Measurements from ENCODE around the gene CTIF. TPM values are rescaled to one million over a fixed set of nuclear protein-coding genes. Genes with fewer than 3 reads are reported as not detected.

The CTIF gene
- total and polyA plus RNA-seq, 5 donors from 2014 or later: 0.23 to 1.8 TPM; not detected in 3

- H3K9me3 ChIP-seq (ENCODE audit: control insufficient read depth in 2 of 2, low read length in 2 of 2): peaks cover 5 to 6% of the 10 kb centered on the region in 2 experiments
- Mint-ChIP-seq H3K36me3 (no peaks in the 10 kb centered on the region), H3K27me3 (peaks cover 4% of the 10 kb centered on the region), H3K4me3 (no peak overlapping the region), H3K4me1 (peaks cover 0 to 11% (median 7%) of the 10 kb centered on the region in 4 donors), H3K27ac (no peak overlapping the region), H3K9me3 (peaks cover 0 to 13% (median 5%) of the 10 kb centered on the region in 7 donors)
- H3K4me1 ChIP-seq (ENCODE audit: control insufficient read depth, insufficient read depth, low read length, poor library complexity, severe bottlenecking): no peaks in the 10 kb centered on the region
- ATAC-seq (ENCODE audit: low read depth in 2 of 2) (no peak), DNase-seq (no peak)
- H3K27me3 ChIP-seq (ENCODE audit: control insufficient read depth, insufficient read depth, low read length): no peaks in the 10 kb centered on the region
- no peak overlapping the region for H3K4me3 ChIP-seq (ENCODE audit: low read depth, low read length)
- H3K36me3 ChIP-seq (ENCODE audit: control insufficient read depth, insufficient read depth, low read length): peaks cover 1% of the 10 kb centered on the region
- H3K27ac ChIP-seq (ENCODE audit: insufficient read depth, low read length, poor library complexity, severe bottlenecking): no peak overlapping the region
Observed at GRCh38 chr18:48899558-48900174, 360.8 kb downstream of the CTIF start.

- no peaks in the 10 kb centered on the region for H3K4me1 ChIP-seq (ENCODE audit: control insufficient read depth, insufficient read depth, low read length, poor library complexity, severe bottlenecking)
- DNase-seq (no peak), ATAC-seq (ENCODE audit: low read depth in 2 of 2) (no peak)
- peaks cover 4% of the 10 kb centered on the region for H3K27me3 Mint-ChIP-seq
- no peaks in the 10 kb centered on the region for H3K27me3 ChIP-seq (ENCODE audit: control insufficient read depth, insufficient read depth, low read length)
- no peak overlapping the region for H3K27ac ChIP-seq (ENCODE audit: insufficient read depth, low read length, poor library complexity, severe bottlenecking)
- H3K27ac Mint-ChIP-seq: no peak overlapping the region
- peaks cover 2% of the 10 kb centered on the region for H3K36me3 ChIP-seq (ENCODE audit: control insufficient read depth, insufficient read depth, low read length)
- no peak overlapping the region for H3K4me3 ChIP-seq (ENCODE audit: low read depth, low read length)
- no peaks in the 10 kb centered on the region for H3K36me3 Mint-ChIP-seq
- no peak overlapping the region for H3K4me3 Mint-ChIP-seq
- H3K4me1 Mint-ChIP-seq: peaks cover 0 to 8% (median 6%) of the 10 kb centered on the region in 4 donors
- peaks cover 9% of the 10 kb centered on the region in 2 experiments for H3K9me3 ChIP-seq (ENCODE audit: control insufficient read depth in 2 of 2, low read length in 2 of 2)
- peaks cover 0 to 18% (median 5%) of the 10 kb centered on the region in 7 donors for H3K9me3 Mint-ChIP-seq
Observed at GRCh38 chr18:48900469-48900868, 361.6 kb downstream of the CTIF start.

DNA sequence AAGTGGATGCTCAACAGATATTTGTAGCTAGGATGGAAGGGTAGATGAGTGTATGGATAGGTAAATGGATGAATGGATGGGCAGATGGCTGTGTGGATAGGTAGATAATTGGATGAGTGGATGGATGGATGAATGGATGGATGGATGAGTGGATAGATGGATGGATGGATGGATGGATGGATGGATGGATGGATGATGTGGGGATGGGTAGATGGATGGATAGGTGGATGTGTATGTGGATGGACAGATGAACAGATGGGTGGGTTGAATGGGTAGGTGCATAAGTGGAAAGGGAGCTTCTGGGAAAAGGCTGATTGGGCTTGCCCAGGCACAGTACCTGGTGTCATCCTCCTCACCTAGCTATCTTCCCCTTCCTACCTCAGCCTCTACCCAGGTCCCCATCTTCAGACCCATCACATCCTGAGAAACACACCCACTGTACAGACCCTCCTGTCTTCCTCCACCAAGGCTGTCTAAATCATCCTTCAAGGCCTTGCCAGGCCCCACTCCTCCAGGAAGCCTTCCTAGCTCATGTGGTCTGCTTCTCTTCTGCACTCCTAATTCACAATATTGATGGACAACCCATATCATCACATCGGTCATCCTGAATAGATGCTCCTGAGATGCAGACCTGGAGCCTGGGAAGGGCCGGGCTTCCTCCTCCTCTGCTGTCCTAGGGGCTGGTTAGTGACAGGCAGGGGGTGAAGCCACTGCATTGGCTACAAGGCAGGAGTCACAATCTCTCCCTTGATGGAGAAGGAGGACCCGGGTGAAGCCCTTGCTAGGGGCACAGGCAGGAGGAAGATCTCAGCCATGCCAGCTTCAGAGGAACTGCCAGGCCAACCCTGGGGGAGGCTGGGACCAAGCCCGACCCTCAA lies 362.6 kb downstream of the CTIF start:
- Mint-ChIP-seq H3K27me3 (peaks cover 4% of the 10 kb centered on the region), H3K4me3 (no peak overlapping the region), H3K9me3 (peaks cover 0 to 19% (median 5%) of the 10 kb centered on the region in 7 donors), H3K4me1 (peaks cover 0 to 6% (median 3%) of the 10 kb centered on the region in 4 donors), H3K27ac (no peak overlapping the region), H3K36me3 (no peaks in the 10 kb centered on the region)
- DNase-seq (no peak), ATAC-seq (ENCODE audit: low read depth in 2 of 2) (no peak)
- H3K27me3 ChIP-seq (ENCODE audit: control insufficient read depth, insufficient read depth, low read length): no peaks in the 10 kb centered on the region
- no peak overlapping the region for H3K4me3 ChIP-seq (ENCODE audit: low read depth, low read length)
- peaks cover 2% of the 10 kb centered on the region for H3K36me3 ChIP-seq (ENCODE audit: control insufficient read depth, insufficient read depth, low read length)
- H3K4me1 ChIP-seq (ENCODE audit: control insufficient read depth, insufficient read depth, low read length, poor library complexity, severe bottlenecking): no peaks in the 10 kb centered on the region
- peaks cover 9% of the 10 kb centered on the region in 2 experiments for H3K9me3 ChIP-seq (ENCODE audit: control insufficient read depth in 2 of 2, low read length in 2 of 2)
- no peak overlapping the region for H3K27ac ChIP-seq (ENCODE audit: insufficient read depth, low read length, poor library complexity, severe bottlenecking)

DNA sequence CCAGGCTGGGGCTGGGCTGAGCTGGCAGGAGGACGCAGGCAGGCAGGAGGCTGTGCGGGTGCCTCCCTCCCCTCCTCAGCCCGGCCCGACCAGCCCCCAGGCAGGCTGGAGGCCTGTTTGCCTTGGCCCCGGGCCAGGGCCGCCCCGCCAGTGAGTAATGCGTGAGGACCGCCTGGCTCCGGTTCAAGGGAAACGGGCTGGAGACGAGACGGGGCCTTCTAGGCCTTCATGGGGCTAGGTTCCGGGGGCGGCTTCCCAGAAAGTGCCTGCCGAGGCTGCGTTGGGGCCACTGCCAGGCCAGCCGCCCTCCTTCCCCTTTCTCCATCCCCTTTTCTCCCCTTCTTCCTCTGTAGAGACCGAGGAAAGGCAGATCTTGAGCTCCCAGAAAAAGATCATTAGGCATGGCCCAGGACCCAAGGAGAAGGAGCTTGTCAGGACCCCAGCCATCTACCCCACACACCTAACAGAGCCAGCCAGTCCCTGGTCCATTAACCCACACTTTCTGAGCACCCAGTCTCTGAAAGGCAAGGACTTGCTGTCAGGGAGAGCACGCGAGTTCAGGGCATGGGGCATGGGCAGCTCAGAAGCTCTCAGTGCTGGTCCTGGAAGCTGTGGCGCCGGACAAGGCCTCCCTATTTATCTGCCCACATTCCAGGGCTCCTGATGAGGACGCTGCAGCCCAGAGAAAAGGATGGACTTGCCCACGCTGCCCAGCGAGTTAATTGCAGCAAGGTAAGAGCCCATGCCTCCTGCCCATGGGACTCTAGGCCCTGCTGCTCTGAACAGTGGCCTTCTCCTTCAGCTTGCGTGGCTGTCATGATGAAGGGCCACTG lies 363.4 kb downstream of the CTIF start:
- Histone ChIP-seq H3K27ac (ENCODE audit: insufficient read depth, low read length, poor library complexity, severe bottlenecking) (no peak overlapping the region), H3K4me1 (ENCODE audit: control insufficient read depth, insufficient read depth, low read length, poor library complexity, severe bottlenecking) (no peaks in the 10 kb centered on the region), H3K4me3 (ENCODE audit: low read depth, low read length) (no peak overlapping the region), H3K27me3 (ENCODE audit: control insufficient read depth, insufficient read depth, low read length) (no peaks in the 10 kb centered on the region), H3K36me3 (ENCODE audit: control insufficient read depth, insufficient read depth, low read length) (peaks cover 2% of the 10 kb centered on the region), H3K9me3 (ENCODE audit: control insufficient read depth in 2 of 2, low read length in 2 of 2) (peaks cover 9% of the 10 kb centered on the region in 2 experiments)
- Mint-ChIP-seq H3K4me3 (no peak overlapping the region), H3K9me3 (peaks cover 0 to 19% (median 5%) of the 10 kb centered on the region in 7 donors), H3K27me3 (peaks cover 4% of the 10 kb centered on the region), H3K36me3 (no peaks in the 10 kb centered on the region), H3K4me1 (peaks cover 0 to 6% (median 3%) of the 10 kb centered on the region in 4 donors), H3K27ac (no peak overlapping the region)
- DNase-seq: no peak
- no peak for ATAC-seq (ENCODE audit: low read depth in 2 of 2)

DNA sequence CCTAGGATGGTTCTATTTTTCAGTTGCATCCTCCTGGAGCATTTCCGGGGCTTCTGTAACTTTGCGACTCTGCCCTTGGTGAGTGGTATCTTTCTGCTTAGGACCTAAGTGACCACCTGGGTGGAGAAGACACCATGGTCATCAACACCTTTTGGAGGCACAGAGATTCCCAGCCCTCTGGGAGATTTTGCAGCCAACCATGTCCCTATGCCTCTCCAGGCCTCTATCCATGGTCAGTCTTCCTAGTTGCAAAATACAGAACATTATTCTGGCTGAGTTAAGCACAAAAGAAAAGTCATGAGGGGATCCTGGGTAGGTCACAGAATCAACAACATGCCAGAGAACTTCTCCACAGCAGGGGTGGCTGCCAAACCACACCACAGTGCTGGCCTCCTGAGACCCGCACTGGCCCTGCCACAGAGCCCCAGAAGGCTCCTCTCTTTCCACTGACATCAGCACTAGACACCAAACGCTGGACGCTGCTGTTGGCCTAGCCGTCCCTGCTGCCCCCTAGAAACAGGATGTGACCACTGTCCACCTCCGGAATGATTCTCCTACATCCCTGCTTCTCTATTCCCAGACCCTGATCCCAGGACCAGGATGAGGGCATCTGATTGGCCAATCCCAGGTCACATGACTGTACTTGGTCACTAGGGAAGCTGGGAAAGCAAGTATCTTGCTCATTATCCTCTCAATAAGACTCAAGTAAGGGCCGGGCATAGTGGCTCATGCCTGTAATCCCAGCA lies 364.2 kb downstream of the CTIF start:
- Histone ChIP-seq H3K9me3 (ENCODE audit: control insufficient read depth in 2 of 2, low read length in 2 of 2) (peaks cover 9% of the 10 kb centered on the region in 2 experiments), H3K27me3 (ENCODE audit: control insufficient read depth, insufficient read depth, low read length) (no peaks in the 10 kb centered on the region), H3K27ac (ENCODE audit: insufficient read depth, low read length, poor library complexity, severe bottlenecking) (no peak overlapping the region), H3K4me1 (ENCODE audit: control insufficient read depth, insufficient read depth, low read length, poor library complexity, severe bottlenecking) (no peaks in the 10 kb centered on the region), H3K4me3 (ENCODE audit: low read depth, low read length) (no peak overlapping the region), H3K36me3 (ENCODE audit: control insufficient read depth, insufficient read depth, low read length) (peaks cover 2% of the 10 kb centered on the region)
- Mint-ChIP-seq H3K27ac (no peak overlapping the region), H3K4me1 (peaks cover 0 to 6% (median 3%) of the 10 kb centered on the region in 4 donors), H3K4me3 (no peak overlapping the region), H3K9me3 (peaks cover 0 to 19% (median 5%) of the 10 kb centered on the region in 7 donors), H3K27me3 (peaks cover 4% of the 10 kb centered on the region), H3K36me3 (no peaks in the 10 kb centered on the region)
- DNase-seq (no peak), ATAC-seq (ENCODE audit: low read depth in 2 of 2) (no peak)

DNA sequence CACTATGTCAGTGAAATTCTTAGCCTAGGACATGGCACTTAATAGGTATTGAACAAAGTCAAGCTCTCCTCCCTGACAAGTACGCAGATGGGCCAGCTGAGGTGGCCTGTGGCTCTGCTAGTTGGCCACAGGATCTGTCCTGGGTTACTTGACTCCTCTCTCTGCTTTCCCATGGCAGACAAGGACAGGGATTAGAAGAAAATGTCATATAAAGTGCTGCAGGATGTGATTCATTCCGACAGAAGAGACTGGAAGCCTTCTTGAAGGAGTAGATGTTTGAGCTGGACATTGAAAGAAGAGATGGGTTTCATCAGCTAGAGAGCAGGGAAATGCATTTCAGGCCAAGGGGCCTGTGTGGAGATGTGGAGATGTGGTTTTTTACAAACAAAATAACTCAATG lies 365.3 kb downstream of the CTIF start:
- no peaks in the 10 kb centered on the region for H3K27me3 ChIP-seq (ENCODE audit: control insufficient read depth, insufficient read depth, low read length)
- Mint-ChIP-seq H3K36me3 (no peaks in the 10 kb centered on the region), H3K4me3 (no peak overlapping the region), H3K27ac (no peak overlapping the region), H3K4me1 (peaks cover 0 to 11% (median 3%) of the 10 kb centered on the region in 4 donors), H3K27me3 (no peaks in the 10 kb centered on the region), H3K9me3 (peaks cover 0 to 19% (median 5%) of the 10 kb centered on the region in 7 donors)
- DNase-seq (no peak), ATAC-seq (ENCODE audit: low read depth in 2 of 2) (no peak)
- H3K9me3 ChIP-seq (ENCODE audit: control insufficient read depth in 2 of 2, low read length in 2 of 2): peaks cover 9% of the 10 kb centered on the region in 2 experiments
- no peak overlapping the region for H3K27ac ChIP-seq (ENCODE audit: insufficient read depth, low read length, poor library complexity, severe bottlenecking)
- peaks cover 2% of the 10 kb centered on the region for H3K36me3 ChIP-seq (ENCODE audit: control insufficient read depth, insufficient read depth, low read length)
- H3K4me1 ChIP-seq (ENCODE audit: control insufficient read depth, insufficient read depth, low read length, poor library complexity, severe bottlenecking): no peaks in the 10 kb centered on the region
- no peak overlapping the region for H3K4me3 ChIP-seq (ENCODE audit: low read depth, low read length)
